HCT116 (cell line): ENCODE data around the gene RIC8B.

ENCODE experiments used
- ATF3 ChIP-seq: IDR thresholded peaks from 2 replicates; pipeline ENCODE4 v1.6.1; 2012
- EZH2 ChIP-seq: fragments of 200-600 bp; sonication (generic); IDR thresholded peaks from 2 replicates; pipeline ENCODE4 v1.6.1; 2017; ENCODE audit warnings: antibody characterized with exemption, mixed run types
- JUND ChIP-seq: IDR thresholded peaks from 2 replicates; pipeline ENCODE4 v1.6.1; 2012
- MAX ChIP-seq: IDR thresholded peaks from 2 replicates; pipeline ENCODE4 v1.6.1; 2012
- POLR2A ChIP-seq: IDR thresholded peaks from 2 replicates; pipeline ENCODE4 v1.7.0; 2011; ENCODE audit warnings: borderline replicate concordance; ENCODE audit not compliant: insufficient read depth, insufficient read length; ENCODE audit errors: extremely low read depth
- POLR2AphosphoS5 ChIP-seq: IDR thresholded peaks from 2 replicates; pipeline ENCODE4 v1.6.1; 2011; ENCODE audit warnings: mild to moderate bottlenecking, low read depth, low read length, moderate library complexity
- RAD21 ChIP-seq: IDR thresholded peaks from 2 replicates; pipeline ENCODE4 v1.6.1; 2012; ENCODE audit warnings: low read depth, mild to moderate bottlenecking
- TCF7L2 ChIP-seq: IDR thresholded peaks from 2 replicates; pipeline ENCODE4 v1.7.0; 2011; ENCODE audit warnings: borderline replicate concordance, inconsistent platforms; ENCODE audit not compliant: insufficient read depth, insufficient read length; ENCODE audit errors: extremely low read depth
- TF ChIP-seq, protein P1 (sequence below), 3 experiments: fragments of 200-600 bp in 1 of 3; sonication (generic) in 1 of 3; IDR thresholded peaks in 2 of 3; conservative IDR thresholded peaks in 1 of 3; 2 replicates each; pipeline ENCODE4 v1.5.1; 2012 to 2017; ENCODE audit warnings: low read depth in 2 of 3, low read length in 2 of 3, antibody characterized with exemption in 1 of 3, borderline replicate concordance in 1 of 3, control low read depth in 1 of 3, mild to moderate bottlenecking in 1 of 3, mixed read lengths in 1 of 3, mixed run types in 1 of 3, moderate library complexity in 1 of 3; ENCODE audit not compliant: insufficient read depth in 1 of 3

- TF ChIP-seq, protein P1, sequence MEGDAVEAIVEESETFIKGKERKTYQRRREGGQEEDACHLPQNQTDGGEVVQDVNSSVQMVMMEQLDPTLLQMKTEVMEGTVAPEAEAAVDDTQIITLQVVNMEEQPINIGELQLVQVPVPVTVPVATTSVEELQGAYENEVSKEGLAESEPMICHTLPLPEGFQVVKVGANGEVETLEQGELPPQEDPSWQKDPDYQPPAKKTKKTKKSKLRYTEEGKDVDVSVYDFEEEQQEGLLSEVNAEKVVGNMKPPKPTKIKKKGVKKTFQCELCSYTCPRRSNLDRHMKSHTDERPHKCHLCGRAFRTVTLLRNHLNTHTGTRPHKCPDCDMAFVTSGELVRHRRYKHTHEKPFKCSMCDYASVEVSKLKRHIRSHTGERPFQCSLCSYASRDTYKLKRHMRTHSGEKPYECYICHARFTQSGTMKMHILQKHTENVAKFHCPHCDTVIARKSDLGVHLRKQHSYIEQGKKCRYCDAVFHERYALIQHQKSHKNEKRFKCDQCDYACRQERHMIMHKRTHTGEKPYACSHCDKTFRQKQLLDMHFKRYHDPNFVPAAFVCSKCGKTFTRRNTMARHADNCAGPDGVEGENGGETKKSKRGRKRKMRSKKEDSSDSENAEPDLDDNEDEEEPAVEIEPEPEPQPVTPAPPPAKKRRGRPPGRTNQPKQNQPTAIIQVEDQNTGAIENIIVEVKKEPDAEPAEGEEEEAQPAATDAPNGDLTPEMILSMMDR (IDR thresholded peaks at IDR 0.05 in 2 of 3, conservative IDR thresholded peaks at IDR 0.05 in 1 of 3; ENCODE audit: borderline replicate concordance in 1 of 3, insufficient read depth in 1 of 3, low read depth in 2 of 3, low read length in 2 of 3) = no peak
- no peak for TF ChIP-seq ATF3
- no peak for TF ChIP-seq EZH2
- TF ChIP-seq MAX = no peak
- no peak for TF ChIP-seq POLR2A
- TF ChIP-seq POLR2AphosphoS5 = no peak
- no peak for TF ChIP-seq JUND
- TF ChIP-seq TCF7L2 = no peak
- no peak for TF ChIP-seq RAD21
These were observed 8.1 kb downstream of the RIC8B start for GRCh38 chr12:106782619-106783018.
